Body of pancreas (tissue), 4 donors: ENCODE data around the gene MMP2. TPM values are rescaled to one million over a fixed set of nuclear protein-coding genes. Genes with fewer than 3 reads are reported as not detected.

Experiments
- ATAC-seq: fragments of 150-250 bp; one replicate; pipeline ENCODE4 v1.9.1; 2016
- DNase-seq, 4 donors: peaks; one replicate each; pipeline ENCODE4 v3.0.0-alpha.2; 2019
- H3K27ac ChIP-seq, 4 donors: fragments of 200-600 bp; sonication (generic); 1 replicate in 3 of 4; 2 replicates in 1 of 4; pipeline versions ENCODE4 v1.5.1 to v1.6.1; 2016 to 2019; ENCODE audit warnings: mild to moderate bottlenecking in 1 of 4, mixed read lengths in 1 of 4, moderate library complexity in 1 of 4
- H3K27me3 ChIP-seq, 2 donors: fragments of 200-600 bp; sonication (generic); one replicate each; pipeline ENCODE4 v1.6.0; 2016; ENCODE audit warnings: mild to moderate bottlenecking in 1 of 2
- H3K36me3 ChIP-seq, 2 donors: fragments of 200-600 bp; sonication (generic); replicated peaks in 1 of 2; 2 replicates each; pipeline ENCODE4 v1.5.1; 2016; ENCODE audit warnings: low read depth in 2 of 2; ENCODE audit not compliant: insufficient read depth in 1 of 2
- H3K4me1 ChIP-seq: fragments of 200-600 bp; sonication (generic); one replicate; pipeline ENCODE4 v1.6.0; 2016
- H3K4me3 ChIP-seq, 2 donors: fragments of 200-600 bp; sonication (generic); 1 replicate in 1 of 2; 2 replicates in 1 of 2; pipeline ENCODE4 v1.5.1; 2016 to 2019
- H3K9me3 ChIP-seq, 3 donors: fragments of 200-600 bp; sonication (generic); 1 replicate in 2 of 3; 2 replicates in 1 of 3; pipeline ENCODE4 v1.5.1; 2016
- POLR2A ChIP-seq, 3 donors: fragments of 450-650 bp; IDR thresholded peaks; one replicate each; pipeline ENCODE4 v1.6.1; 2016; ENCODE audit warnings: antibody characterized with exemption in 3 of 3, mild to moderate bottlenecking in 2 of 3
- WGBS, 2 donors: methylation state at CpG; one replicate each; pipeline ENCODE4 v1.1.5; 2017; 5-methylcytosine and 5-hydroxymethylcytosine counted together
- intact Hi-C: fragments of 100-400 bp; cut with DNase I; formaldehyde crosslinking; loops from one replicate; pipeline ENCODE4 v1.15.1; 2023
- total RNA-seq, 2 donors: library from RNA; depleted of rRNA; stranded (reverse); fragments of >200 nt; gene quantifications; one replicate each; pipeline ENCODE4 v1.1.0, GENCODE V29; 2016
- TF ChIP-seq, protein P1 (sequence below), 7 experiments: fragments of 450-650 bp in 4 of 7; fragments of 200-600 bp in 3 of 7; sonication (generic) in 3 of 7; IDR thresholded peaks; one replicate each; pipeline ENCODE4 v1.5.1; 2016 to 2019; ENCODE audit warnings: antibody characterized with exemption in 7 of 7

Gene MMP2
- total RNA-seq, 2 donors from 2014 or later, result 58.7 to 76.0 TPM

DNA sequence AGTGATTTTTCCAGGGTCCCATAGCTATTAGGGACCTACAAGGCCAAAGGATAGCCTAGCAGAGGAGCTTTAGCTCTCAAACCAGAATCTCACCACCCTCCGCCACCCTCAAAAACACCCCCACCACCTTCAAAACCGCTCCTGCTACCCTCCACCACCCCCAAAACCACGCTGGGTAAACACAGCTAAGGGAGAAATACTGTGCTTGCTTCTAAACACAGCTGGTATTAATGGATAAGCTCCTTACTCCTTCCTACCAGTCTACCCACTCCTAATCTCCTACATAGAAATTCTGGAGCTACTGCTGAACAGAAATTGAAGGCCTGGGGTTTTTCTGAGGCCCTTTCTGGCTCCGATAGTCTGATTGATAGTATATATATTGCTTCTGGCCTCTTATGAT lies 27.7 kb downstream of the MMP2 start:
- H3K9me3 ChIP-seq, result no peaks in the 10 kb centered on the region
- intact Hi-C loops, result no loop called here
- WGBS, 2 donors, result 68 to 69% methylated on average over 4 of the region's 4 CpGs
- no peaks in the 10 kb centered on the region for H3K27me3 ChIP-seq
- no peak for ATAC-seq
- H3K4me3 ChIP-seq, result no peak overlapping the region
- H3K4me1 ChIP-seq, result peaks cover 36% of the 10 kb centered on the region
- H3K36me3 ChIP-seq, result no peaks in the 10 kb centered on the region
- no peak for DNase-seq
- TF ChIP-seq, protein P1, sequence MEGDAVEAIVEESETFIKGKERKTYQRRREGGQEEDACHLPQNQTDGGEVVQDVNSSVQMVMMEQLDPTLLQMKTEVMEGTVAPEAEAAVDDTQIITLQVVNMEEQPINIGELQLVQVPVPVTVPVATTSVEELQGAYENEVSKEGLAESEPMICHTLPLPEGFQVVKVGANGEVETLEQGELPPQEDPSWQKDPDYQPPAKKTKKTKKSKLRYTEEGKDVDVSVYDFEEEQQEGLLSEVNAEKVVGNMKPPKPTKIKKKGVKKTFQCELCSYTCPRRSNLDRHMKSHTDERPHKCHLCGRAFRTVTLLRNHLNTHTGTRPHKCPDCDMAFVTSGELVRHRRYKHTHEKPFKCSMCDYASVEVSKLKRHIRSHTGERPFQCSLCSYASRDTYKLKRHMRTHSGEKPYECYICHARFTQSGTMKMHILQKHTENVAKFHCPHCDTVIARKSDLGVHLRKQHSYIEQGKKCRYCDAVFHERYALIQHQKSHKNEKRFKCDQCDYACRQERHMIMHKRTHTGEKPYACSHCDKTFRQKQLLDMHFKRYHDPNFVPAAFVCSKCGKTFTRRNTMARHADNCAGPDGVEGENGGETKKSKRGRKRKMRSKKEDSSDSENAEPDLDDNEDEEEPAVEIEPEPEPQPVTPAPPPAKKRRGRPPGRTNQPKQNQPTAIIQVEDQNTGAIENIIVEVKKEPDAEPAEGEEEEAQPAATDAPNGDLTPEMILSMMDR (IDR thresholded peaks at IDR 0.05), result no peak
- H3K27ac ChIP-seq, result no peak overlapping the region

DNA sequence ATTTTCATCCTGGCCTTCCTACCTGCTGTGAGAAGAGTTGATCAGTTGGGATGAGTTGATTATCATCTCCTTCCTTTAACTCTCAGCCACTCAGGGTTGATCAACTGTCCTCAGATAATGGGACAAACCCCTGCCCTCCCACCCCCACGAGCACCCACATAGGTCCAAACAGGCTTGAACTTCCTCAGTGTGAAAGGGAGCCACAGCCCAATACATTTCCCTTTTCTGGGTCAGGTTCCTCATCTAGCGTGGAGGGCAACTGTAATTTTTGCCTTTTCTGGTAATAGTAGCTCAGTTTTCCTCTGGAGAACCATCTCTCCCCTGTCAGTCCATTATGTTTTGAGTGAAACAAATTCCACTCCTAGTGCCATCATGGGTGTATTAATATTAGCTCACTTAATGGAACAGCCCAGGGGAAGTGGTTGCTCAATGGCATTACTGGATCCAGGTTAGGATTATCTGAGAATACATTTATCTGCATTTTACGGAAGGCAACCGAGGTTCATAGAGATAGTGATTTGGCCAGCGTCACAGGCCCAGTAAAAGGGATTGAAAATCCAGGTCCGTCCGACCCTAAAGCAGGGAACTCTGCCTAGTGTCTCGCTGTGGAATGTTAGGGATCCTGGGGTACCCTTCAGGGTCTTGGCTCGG lies 29.4 kb downstream of the MMP2 start:
- Histone ChIP-seq H3K4me1 (peaks cover 19% of the 10 kb centered on the region), H3K27ac (peak overlapping the region in 2 of 4 donors; percentile 65 to 79), H3K9me3 (no peaks in the 10 kb centered on the region), H3K4me3 (peak overlapping the region; percentile 14 to 57), H3K36me3 (no peaks in the 10 kb centered on the region), H3K27me3 (no peaks in the 10 kb centered on the region)
- DNase-seq, result no peak
- TF ChIP-seq, protein P1 (IDR thresholded peaks at IDR 0.05), result no peak
- no peak for TF ChIP-seq POLR2A (IDR thresholded peaks at IDR 0.05)
- intact Hi-C loops, result no loop called here
- WGBS, 2 donors, result 50 to 57% methylated on average over 8 to 9 of the region's 9 CpGs
- no peak for ATAC-seq

DNA sequence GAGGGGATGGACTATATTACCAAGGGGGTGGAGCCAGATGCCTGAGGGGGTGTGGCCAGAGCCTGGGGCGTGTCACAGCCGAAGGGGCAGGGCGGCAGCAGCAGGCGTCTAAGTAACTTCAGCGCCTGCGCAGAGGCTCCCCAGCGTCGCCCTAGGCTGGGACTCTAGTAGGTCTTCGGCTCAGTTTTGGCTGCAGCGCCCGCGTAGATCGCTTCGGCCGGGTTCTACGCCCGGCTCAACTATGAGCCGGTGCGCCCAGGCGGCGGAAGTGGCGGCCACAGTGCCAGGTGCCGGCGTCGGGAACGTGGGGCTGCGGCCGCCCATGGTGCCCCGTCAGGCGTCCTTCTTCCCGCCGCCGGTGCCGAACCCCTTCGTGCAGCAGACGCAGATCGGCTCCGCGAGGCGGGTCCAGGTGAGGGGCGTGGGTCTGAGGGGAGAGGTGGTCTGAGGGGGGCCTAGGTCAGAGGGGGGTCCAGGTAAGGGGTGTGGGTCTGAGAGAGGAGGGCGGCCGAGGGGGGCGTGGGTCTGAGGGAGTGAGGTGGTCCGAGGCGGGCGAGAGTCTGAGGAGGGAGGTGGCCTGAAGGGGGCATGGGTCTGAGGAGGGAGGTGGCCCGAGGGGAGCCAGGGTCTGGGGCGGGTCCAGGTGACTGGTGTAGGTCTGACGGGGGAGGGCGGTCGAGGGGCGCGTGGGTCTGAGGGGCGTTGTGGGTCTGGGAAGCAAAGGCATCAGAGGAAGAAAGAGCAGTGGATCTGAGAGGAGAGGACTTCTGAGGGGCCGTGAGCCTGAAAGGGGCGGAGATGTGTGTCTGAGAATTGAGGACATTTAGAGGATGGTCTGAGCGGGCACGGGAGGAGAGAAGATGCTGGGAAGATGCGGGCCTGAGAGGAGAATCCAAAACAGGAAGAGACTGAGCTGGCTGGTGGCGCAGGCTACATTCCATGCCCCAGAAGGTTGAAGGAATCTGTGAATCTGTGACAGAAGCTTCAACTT lies 30.2 kb downstream of the MMP2 start, which contains the start of gene LPCAT2:
Gene LPCAT2 (plus strand): TSS at position 132 of the 991 bp plus-strand sequence. CDS start 110 bp downstream, at position 242.
- H3K27me3 ChIP-seq, result no peaks in the 10 kb centered on the region
- peaks cover 12% of the 10 kb centered on the region for H3K4me1 ChIP-seq
- no peaks in the 10 kb centered on the region for H3K36me3 ChIP-seq
- DNase-seq (peak; percentile 86 to 94 (median 90)), ATAC-seq (peak; percentile 93)
- intact Hi-C loops, result no loop called here
- TF ChIP-seq, protein P1 (IDR thresholded peaks at IDR 0.05), result no peak
- peak; percentile 36 to 79 (median 70) for TF ChIP-seq POLR2A (IDR thresholded peaks at IDR 0.05)
- H3K9me3 ChIP-seq, result no peaks in the 10 kb centered on the region
- WGBS, 2 donors, result 3 to 5% methylated on average over 32 to 61 of the region's 61 CpGs
- H3K4me3 ChIP-seq, result peak within 1 kb of the TSS; percentile 14 to 57
- peak within 1 kb of the TSS in 3 of 4 donors; percentile 41 to 79 (median 65) for H3K27ac ChIP-seq

DNA sequence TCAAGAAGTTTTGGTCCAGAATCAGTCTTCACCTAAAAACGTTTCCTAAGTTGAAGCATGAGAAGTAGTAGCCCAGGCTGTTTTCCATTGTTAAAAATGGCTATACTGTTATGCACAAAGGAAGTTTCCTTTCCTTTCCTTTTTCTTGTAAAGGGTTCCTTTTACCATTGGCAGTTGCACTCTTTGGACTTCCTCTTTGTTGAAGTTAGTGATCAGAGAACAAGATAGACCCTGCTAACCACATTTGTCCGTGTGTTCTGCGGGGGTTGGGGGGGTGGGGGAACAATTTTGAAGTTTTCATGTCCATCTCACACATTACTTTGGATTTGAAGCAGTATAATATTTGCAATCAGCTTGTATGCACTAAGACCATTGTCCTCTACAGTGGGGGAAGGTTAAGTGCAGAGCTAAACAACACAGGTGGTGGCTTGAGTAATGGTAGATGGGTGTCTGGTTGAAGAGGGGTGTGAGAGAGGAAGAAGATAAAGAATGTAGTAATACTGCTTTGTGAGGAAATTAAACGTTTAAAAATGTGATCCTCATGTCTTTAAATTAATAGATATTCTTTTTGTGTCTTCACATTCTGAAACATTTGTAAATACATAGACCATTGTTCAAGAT lies 31.3 kb downstream of the MMP2 start:
- no peaks in the 10 kb centered on the region for H3K9me3 ChIP-seq
- no peaks in the 10 kb centered on the region for H3K27me3 ChIP-seq
- TF ChIP-seq POLR2A (IDR thresholded peaks at IDR 0.05), result no peak
- TF ChIP-seq, protein P1 (IDR thresholded peaks at IDR 0.05), result no peak
- no peak overlapping the region for H3K4me3 ChIP-seq
- H3K4me1 ChIP-seq, result peaks cover 12% of the 10 kb centered on the region
- H3K27ac ChIP-seq, result peak overlapping the region in 1 of 4 donors; percentile 79
- DNase-seq, result no peak
- intact Hi-C loops, result no loop called here
- 25 to 28% methylated on average over 4 of the region's 4 CpGs for WGBS, 2 donors
- H3K36me3 ChIP-seq, result no peaks in the 10 kb centered on the region
- no peak for ATAC-seq
